ENCODE results near the gene SSC5D.
"Not testable (repeated sequence)": the region's sequence is repeated elsewhere in the genome, so short reads cannot be mapped to it uniquely, and the experiment has no call there.

DNA sequence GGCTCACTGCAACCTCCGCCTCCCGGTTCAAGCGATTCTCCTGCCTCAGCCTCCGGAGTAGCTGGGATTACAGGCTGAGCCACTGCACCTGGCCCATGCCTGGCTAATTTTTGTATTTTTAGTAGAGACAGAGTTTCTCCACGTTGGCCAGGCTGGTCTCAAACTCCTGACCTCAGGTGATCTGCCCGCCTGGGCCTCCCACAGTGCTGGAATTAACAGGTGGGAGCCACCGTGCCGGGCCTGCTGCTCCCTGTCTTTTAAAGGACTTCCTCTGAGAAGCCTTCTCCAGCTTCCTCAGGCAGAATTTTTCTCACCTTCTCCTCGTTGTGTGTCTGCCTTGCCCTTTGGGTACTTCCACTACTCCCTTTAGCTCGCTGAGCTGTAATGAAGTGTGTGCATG lies 8.6 kb downstream of the SSC5D start:
- TF ChIP-seq POLR2A (IDR thresholded peaks at IDR 0.05): not testable (repeated sequence)
- TF ChIP-seq, protein P1, sequence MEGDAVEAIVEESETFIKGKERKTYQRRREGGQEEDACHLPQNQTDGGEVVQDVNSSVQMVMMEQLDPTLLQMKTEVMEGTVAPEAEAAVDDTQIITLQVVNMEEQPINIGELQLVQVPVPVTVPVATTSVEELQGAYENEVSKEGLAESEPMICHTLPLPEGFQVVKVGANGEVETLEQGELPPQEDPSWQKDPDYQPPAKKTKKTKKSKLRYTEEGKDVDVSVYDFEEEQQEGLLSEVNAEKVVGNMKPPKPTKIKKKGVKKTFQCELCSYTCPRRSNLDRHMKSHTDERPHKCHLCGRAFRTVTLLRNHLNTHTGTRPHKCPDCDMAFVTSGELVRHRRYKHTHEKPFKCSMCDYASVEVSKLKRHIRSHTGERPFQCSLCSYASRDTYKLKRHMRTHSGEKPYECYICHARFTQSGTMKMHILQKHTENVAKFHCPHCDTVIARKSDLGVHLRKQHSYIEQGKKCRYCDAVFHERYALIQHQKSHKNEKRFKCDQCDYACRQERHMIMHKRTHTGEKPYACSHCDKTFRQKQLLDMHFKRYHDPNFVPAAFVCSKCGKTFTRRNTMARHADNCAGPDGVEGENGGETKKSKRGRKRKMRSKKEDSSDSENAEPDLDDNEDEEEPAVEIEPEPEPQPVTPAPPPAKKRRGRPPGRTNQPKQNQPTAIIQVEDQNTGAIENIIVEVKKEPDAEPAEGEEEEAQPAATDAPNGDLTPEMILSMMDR (IDR thresholded peaks at IDR 0.05): not testable (repeated sequence)

Measured in Peyer's patch (tissue), 4 donors.